T-helper 1 cell (primary cell): ENCODE measurements around the gene ABCA10.
"Not testable (repeated sequence)": the region's sequence is repeated elsewhere in the genome, so short reads cannot be mapped to it uniquely, and the experiment has no call there.

Source experiments
- DNase-seq, 5 donors: peaks; one replicate each; pipeline ENCODE4 v3.0.0-alpha.2; 2012 to 2020
- total RNA-seq, 4 donors: gene quantifications; one replicate each; lab custom pipeline; 2026; lab: John Stamatoyannopoulos, UW

The ABCA10 gene
- total RNA-seq = 1.1 to 3.2 (median 2.1) reads per million in 4 donors

- no peak for DNase-seq
Observed at GRCh38 chr17:69228576-69228975, at the start of gene ABCA10. TSS of gene ABCA10 (minus strand) at chr17:69228824. CDS start at chr17:69225358, 3,466 bp downstream.

GRCh38 chr17:69276279-69276678, 47.7 kb upstream of the ABCA10 start:
- not testable (repeated sequence) for DNase-seq

- DNase-seq = no peak
Observed at GRCh38 chr17:69275751-69276150, 47.1 kb upstream of the ABCA10 start.

GRCh38 chr17:69271023-69271422, 42.4 kb upstream of the ABCA10 start:
- no peak for DNase-seq

GRCh38 chr17:69269131-69269998, 40.7 kb upstream of the ABCA10 start:
- DNase-seq = no peak

- no peak for DNase-seq
Observed at GRCh38 chr17:69268543-69269014, 40.0 kb upstream of the ABCA10 start.

- no peak for DNase-seq
Observed at GRCh38 chr17:69267219-69267618, 38.6 kb upstream of the ABCA10 start.

GRCh38 chr17:69265873-69266272, 37.2 kb upstream of the ABCA10 start:
- DNase-seq = no peak

GRCh38 chr17:69254187-69254586, 25.6 kb upstream of the ABCA10 start:
- no peak for DNase-seq

GRCh38 chr17:69250641-69251040, 22.0 kb upstream of the ABCA10 start:
- DNase-seq = no peak

GRCh38 chr17:69246726-69247375, 18.2 kb upstream of the ABCA10 start:
- DNase-seq = peak in 1 of 5 donors; percentile 15

GRCh38 chr17:69246202-69246601, 17.6 kb upstream of the ABCA10 start:
- DNase-seq = no peak

- DNase-seq = no peak
Observed at GRCh38 chr17:69245617-69246016, 17.0 kb upstream of the ABCA10 start.

- DNase-seq = no peak
Observed at GRCh38 chr17:69239611-69240600, 11.3 kb upstream of the ABCA10 start.

- no peak for DNase-seq
Observed at GRCh38 chr17:69236946-69237345, 8.3 kb upstream of the ABCA10 start.

GRCh38 chr17:69236464-69236863, 7.8 kb upstream of the ABCA10 start:
- no peak for DNase-seq

- DNase-seq = peak in 4 of 5 donors; percentile 14 to 51 (median 32)
Observed at GRCh38 chr17:69235338-69236058, 6.9 kb upstream of the ABCA10 start.

- no peak for DNase-seq
Observed at GRCh38 chr17:69232650-69233049, 4.0 kb upstream of the ABCA10 start.

- no peak for DNase-seq
Observed at GRCh38 chr17:69231521-69231920, 2.9 kb upstream of the ABCA10 start.

GRCh38 chr17:69230939-69231338, 2.3 kb upstream of the ABCA10 start:
- no peak for DNase-seq

- DNase-seq = no peak
Observed at GRCh38 chr17:69228018-69228417, 606 bp downstream of the ABCA10 start.

- no peak for DNase-seq
Observed at GRCh38 chr17:69227541-69227940, 1.1 kb downstream of the ABCA10 start.
